Gastroesophageal sphincter (tissue), 4 donors: ENCODE results near the gene PRICKLE4. TPM values are rescaled to one million over a fixed set of nuclear protein-coding genes. Genes with fewer than 3 reads are reported as not detected.
"Not testable (repeated sequence)": the region's sequence is repeated elsewhere in the genome, so short reads cannot be mapped to it uniquely, and the experiment has no call there.

Experiments
- ATAC-seq: fragments of 150-250 bp; one replicate; pipeline ENCODE4 v1.9.1; 2016; ENCODE audit warnings: mild to moderate bottlenecking, moderate library complexity
- H3K27ac ChIP-seq, 4 donors: fragments of 200-600 bp; sonication (generic) in 3 of 4; 1 replicate in 3 of 4; 2 replicates in 1 of 4; pipeline ENCODE4 v1.5.1; 2016 to 2019
- H3K27me3 ChIP-seq: fragments of 200-600 bp; sonication (generic); one replicate; pipeline ENCODE4 v1.5.1; 2019
- H3K36me3 ChIP-seq, 2 donors: fragments of 200-600 bp; sonication (generic); one replicate each; pipeline ENCODE4 v1.5.1; 2019; ENCODE audit warnings: control low read depth in 1 of 2
- H3K4me1 ChIP-seq, 3 donors: fragments of 200-600 bp; sonication (generic); 1 replicate in 2 of 3; 2 replicates in 1 of 3; pipeline ENCODE4 v1.5.1; 2016 to 2019; ENCODE audit warnings: control low read depth in 2 of 3
- H3K4me3 ChIP-seq, 2 donors: fragments of 200-600 bp; sonication (generic); one replicate each; pipeline ENCODE4 v1.5.1; 2019; ENCODE audit warnings: mild to moderate bottlenecking in 1 of 2, moderate library complexity in 1 of 2
- H3K9me3 ChIP-seq, 3 donors: fragments of 200-600 bp; sonication (generic); one replicate each; pipeline ENCODE4 v1.5.1; 2017 to 2019; ENCODE audit warnings: control low read depth in 2 of 3
- EP300 ChIP-seq: sonication (generic); formaldehyde crosslinking; IDR thresholded peaks from one replicate; pipeline ENCODE4 v1.6.1; 2017; ENCODE audit warnings: antibody characterized with exemption, mild to moderate bottlenecking
- POLR2A ChIP-seq, 2 donors: fragments of 450-650 bp; IDR thresholded peaks; one replicate each; pipeline ENCODE4 v1.6.1; 2017; ENCODE audit warnings: antibody characterized with exemption in 2 of 2, mild to moderate bottlenecking in 2 of 2, moderate library complexity in 1 of 2
- POLR2AphosphoS5 ChIP-seq: sonication (generic); formaldehyde crosslinking; IDR thresholded peaks from one replicate; pipeline ENCODE4 v1.6.1; 2017; ENCODE audit warnings: antibody characterized with exemption
- WGBS, 2 donors: methylation state at CpG; one replicate each; pipeline ENCODE4 v1.1.5; 2018; ENCODE audit warnings: low coverage in 1 of 2; 5-methylcytosine and 5-hydroxymethylcytosine counted together
- total RNA-seq, 4 donors: library from RNA; depleted of rRNA; stranded (reverse); fragments of >200 nt; gene quantifications; one replicate each; pipeline ENCODE4 v1.1.0, GENCODE V29; 2016
- TF ChIP-seq, protein P1 (sequence below), 4 experiments: fragments of 200-600 bp in 2 of 4; fragments of 450-650 bp in 2 of 4; sonication (generic) in 1 of 4; IDR thresholded peaks; one replicate each; pipeline ENCODE4 v1.5.1; 2017 to 2019; ENCODE audit warnings: antibody characterized with exemption in 4 of 4, mild to moderate bottlenecking in 2 of 4, moderate library complexity in 2 of 4

Gene PRICKLE4
- total RNA-seq, 4 donors from 2014 or later, result 0.94 to 5.0 (median 2.3) TPM

DNA sequence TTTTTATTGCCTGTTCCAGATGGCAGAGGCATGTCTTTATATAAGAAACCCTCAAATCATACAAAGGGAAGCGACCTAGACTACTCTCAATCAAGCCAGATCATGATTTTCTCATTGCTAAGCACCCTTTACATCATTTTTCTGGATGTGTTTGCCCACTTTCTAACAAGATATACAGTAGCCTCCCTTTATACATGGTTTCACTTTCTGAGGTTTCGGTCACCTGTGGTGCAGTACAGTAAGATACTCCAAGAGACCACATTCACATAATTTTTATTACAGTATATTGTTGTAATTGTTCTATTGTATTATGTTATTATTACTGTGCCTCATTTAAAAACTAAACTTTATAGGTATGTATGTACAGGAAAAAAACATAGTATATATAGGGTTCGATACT lies 30.5 kb downstream of the PRICKLE4 start:
- Histone ChIP-seq H3K4me3 (no peak overlapping the region), H3K27me3 (no peaks in the 10 kb centered on the region), H3K36me3 (peaks cover 0 to 11% of the 10 kb centered on the region in 2 donors), H3K4me1 (no peaks in the 10 kb centered on the region), H3K27ac (no peak overlapping the region), H3K9me3 (no peaks in the 10 kb centered on the region)
- TF ChIP-seq POLR2AphosphoS5 (no peak), EP300 (no peak)
- TF ChIP-seq, protein P1, sequence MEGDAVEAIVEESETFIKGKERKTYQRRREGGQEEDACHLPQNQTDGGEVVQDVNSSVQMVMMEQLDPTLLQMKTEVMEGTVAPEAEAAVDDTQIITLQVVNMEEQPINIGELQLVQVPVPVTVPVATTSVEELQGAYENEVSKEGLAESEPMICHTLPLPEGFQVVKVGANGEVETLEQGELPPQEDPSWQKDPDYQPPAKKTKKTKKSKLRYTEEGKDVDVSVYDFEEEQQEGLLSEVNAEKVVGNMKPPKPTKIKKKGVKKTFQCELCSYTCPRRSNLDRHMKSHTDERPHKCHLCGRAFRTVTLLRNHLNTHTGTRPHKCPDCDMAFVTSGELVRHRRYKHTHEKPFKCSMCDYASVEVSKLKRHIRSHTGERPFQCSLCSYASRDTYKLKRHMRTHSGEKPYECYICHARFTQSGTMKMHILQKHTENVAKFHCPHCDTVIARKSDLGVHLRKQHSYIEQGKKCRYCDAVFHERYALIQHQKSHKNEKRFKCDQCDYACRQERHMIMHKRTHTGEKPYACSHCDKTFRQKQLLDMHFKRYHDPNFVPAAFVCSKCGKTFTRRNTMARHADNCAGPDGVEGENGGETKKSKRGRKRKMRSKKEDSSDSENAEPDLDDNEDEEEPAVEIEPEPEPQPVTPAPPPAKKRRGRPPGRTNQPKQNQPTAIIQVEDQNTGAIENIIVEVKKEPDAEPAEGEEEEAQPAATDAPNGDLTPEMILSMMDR (IDR thresholded peaks at IDR 0.05), result no peak
- WGBS, 2 donors, result 92 to 96% methylated on average over 3 of the region's 3 CpGs
- ATAC-seq, result no peak

DNA sequence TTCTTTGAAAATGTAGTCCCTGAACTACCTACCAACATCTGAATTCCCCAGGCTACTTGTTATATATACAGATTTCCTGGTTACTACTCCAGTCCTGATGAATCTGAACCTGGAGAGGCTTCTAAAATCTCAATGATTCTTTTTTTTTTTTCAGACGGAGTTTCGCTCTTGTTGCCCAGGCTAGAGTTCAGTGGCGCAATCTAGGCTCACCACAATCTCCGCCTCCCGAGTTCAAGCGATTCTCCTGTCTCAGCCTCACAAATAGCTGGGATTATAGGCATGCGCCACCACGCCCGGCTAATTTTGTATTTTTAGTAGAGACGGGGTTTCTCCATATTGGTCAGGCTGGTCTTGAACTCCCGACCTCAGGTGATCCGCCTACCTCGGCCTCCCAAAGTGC lies 31.4 kb downstream of the PRICKLE4 start:
- H3K27me3 ChIP-seq, H3K4me3 ChIP-seq, H3K4me1 ChIP-seq, H3K9me3 ChIP-seq, H3K27ac ChIP-seq, ATAC-seq, H3K36me3 ChIP-seq: not testable (repeated sequence)
- 92 to 96% methylated on average over 5 to 6 of the region's 13 CpGs for WGBS, 2 donors

GRCh38 chr6:41813469-41813868 lies 32.9 kb downstream of the PRICKLE4 start:
- no peak for ATAC-seq
- H3K4me3 ChIP-seq, result no peak overlapping the region
- H3K36me3 ChIP-seq, result peaks cover 0 to 3% of the 10 kb centered on the region in 2 donors
- TF ChIP-seq, protein P1 (IDR thresholded peaks at IDR 0.05), result no peak
- TF ChIP-seq POLR2AphosphoS5 (no peak), EP300 (no peak), POLR2A (IDR thresholded peaks at IDR 0.05) (no peak)
- H3K9me3 ChIP-seq, result no peaks in the 10 kb centered on the region
- WGBS, 2 donors, result 76 to 100% methylated on average over 2 of the region's 2 CpGs
- H3K4me1 ChIP-seq, result no peaks in the 10 kb centered on the region
- no peaks in the 10 kb centered on the region for H3K27me3 ChIP-seq
- H3K27ac ChIP-seq, result no peak overlapping the region

DNA sequence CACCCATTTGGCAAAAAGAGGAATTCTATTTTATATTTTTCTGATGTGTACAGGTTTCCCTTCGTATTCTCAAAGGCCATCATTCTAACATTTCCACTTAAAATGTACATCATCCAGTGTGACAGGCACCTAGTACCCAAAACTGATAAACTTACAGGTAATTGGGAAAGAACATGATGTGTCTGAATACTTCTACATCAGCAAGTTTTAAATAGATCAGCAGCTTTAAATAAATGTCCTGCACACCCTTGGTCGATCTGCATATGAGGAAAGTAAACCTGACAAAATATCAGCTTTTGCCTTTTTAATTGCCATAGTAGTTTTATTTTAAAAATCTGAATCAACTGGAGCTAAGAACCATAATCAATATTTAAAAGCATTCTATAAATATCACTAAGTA lies 33.4 kb downstream of the PRICKLE4 start:
- WGBS, 2 donors, result 91 to 92% methylated on average over 2 of the region's 2 CpGs
- H3K27ac ChIP-seq, result no peak overlapping the region
- no peak overlapping the region for H3K4me3 ChIP-seq
- H3K9me3 ChIP-seq, result no peaks in the 10 kb centered on the region
- TF ChIP-seq, protein P1 (IDR thresholded peaks at IDR 0.05), result no peak
- no peak for TF ChIP-seq POLR2AphosphoS5
- TF ChIP-seq POLR2A (IDR thresholded peaks at IDR 0.05), result no peak
- TF ChIP-seq EP300, result no peak
- H3K27me3 ChIP-seq, result no peaks in the 10 kb centered on the region
- no peak for ATAC-seq
- no peaks in the 10 kb centered on the region for H3K4me1 ChIP-seq
- H3K36me3 ChIP-seq, result peaks cover 0 to 3% of the 10 kb centered on the region in 2 donors

- WGBS, 2 donors, result 78 to 80% methylated on average over 4 of the region's 4 CpGs
- no peak for ATAC-seq
- Histone ChIP-seq H3K27ac (no peak overlapping the region), H3K36me3 (peaks cover 0 to 3% of the 10 kb centered on the region in 2 donors), H3K4me1 (no peaks in the 10 kb centered on the region), H3K27me3 (no peaks in the 10 kb centered on the region), H3K4me3 (no peak overlapping the region), H3K9me3 (no peaks in the 10 kb centered on the region)
- no peak for TF ChIP-seq POLR2A (IDR thresholded peaks at IDR 0.05)
- TF ChIP-seq, protein P1 (IDR thresholded peaks at IDR 0.05), result no peak
- TF ChIP-seq EP300, result no peak
- TF ChIP-seq POLR2AphosphoS5, result no peak
Observed at GRCh38 chr6:41814629-41815028, 34.0 kb downstream of the PRICKLE4 start.
